Heart left ventricle (tissue), 16 donors: ENCODE data around the gene ACOXL. TPM values are rescaled to one million over a fixed set of nuclear protein-coding genes. Genes with fewer than 3 reads are reported as not detected.

Experiments used
- ATAC-seq, 4 donors: fragments of 200-7000 bp; cut with Tn5 transposase; one replicate each; pipeline ENCODE4 v1.9.1; 2020 to 2022; ENCODE audit warnings: moderate library complexity in 4 of 4, mild to moderate bottlenecking in 3 of 4, moderate number of reproducible peaks in 1 of 4
- DNase-seq, 5 donors: peaks; one replicate each; pipeline ENCODE4 v3.0.0-alpha.2; 2020
- H3K27ac ChIP-seq, 12 donors: fragments of 200-600 bp; sonication (generic) in 4 of 12; one replicate each; pipeline versions ENCODE4 v1.5.0 to v1.8.0; 2016 to 2022; ENCODE audit warnings: mild to moderate bottlenecking in 2 of 12
- H3K27me3 ChIP-seq, 9 donors: fragments of 200-600 bp; sonication (generic) in 2 of 9; one replicate each; pipeline versions ENCODE4 v1.5.1 to v1.8.0; 2016 to 2022; ENCODE audit warnings: mild to moderate bottlenecking in 3 of 9
- H3K36me3 ChIP-seq, 9 donors: fragments of 200-600 bp; sonication (generic) in 2 of 9; one replicate each; pipeline versions ENCODE4 v1.5.0 to v1.8.0; 2018 to 2022; ENCODE audit warnings: mild to moderate bottlenecking in 2 of 9
- H3K4me1 ChIP-seq, 12 donors: fragments of 200-600 bp; sonication (generic) in 4 of 12; one replicate each; pipeline versions ENCODE4 v1.5.0 to v1.8.0; 2016 to 2022; ENCODE audit warnings: mild to moderate bottlenecking in 3 of 12
- H3K4me3 ChIP-seq, 12 donors: fragments of 200-600 bp; sonication (generic) in 4 of 12; one replicate each; pipeline versions ENCODE4 v1.5.0 to v1.8.0; 2017 to 2022; ENCODE audit warnings: mild to moderate bottlenecking in 9 of 12, moderate library complexity in 4 of 12
- H3K9me3 ChIP-seq, 12 donors: fragments of 200-600 bp; sonication (generic) in 4 of 12; one replicate each; pipeline versions ENCODE4 v1.5.0 to v1.8.0; 2016 to 2022; ENCODE audit warnings: mild to moderate bottlenecking in 1 of 12
- CTCF ChIP-seq, 12 donors: fragments of 200-600 bp; sonication (generic) in 4 of 12; IDR thresholded peaks; one replicate each; pipeline versions ENCODE4 v1.5.0 to v1.8.0; 2018 to 2022; ENCODE audit warnings: antibody characterized with exemption in 12 of 12, mild to moderate bottlenecking in 5 of 12
- POLR2A ChIP-seq, 2 donors: fragments of 450-650 bp; IDR thresholded peaks; one replicate each; pipeline ENCODE4 v1.6.1; 2017; ENCODE audit warnings: antibody characterized with exemption in 2 of 2, mild to moderate bottlenecking in 2 of 2, moderate library complexity in 2 of 2
- WGBS, 4 donors: extraction: QIAGEN DNeasy Blood & Tissue Kit in 2 of 4; methylation state at CpG; one replicate each; pipeline versions ENCODE4 v1.1.5 to v1.1.7; 2013 to 2018; 5-methylcytosine and 5-hydroxymethylcytosine counted together
- intact Hi-C, 10 donors: fragments of 100-400 bp; cut with DNase I; formaldehyde crosslinking; loops; one replicate each; pipeline versions ENCODE4 v1.11.1 to v1.14.2; 2022
- polyA plus RNA-seq, 2 donors: library from polyadenylated mRNA; stranded (reverse); fragments of 200-250 nt; gene quantifications; one replicate each; pipeline ENCODE4 v1.2.3, GENCODE V29; 2013
- total RNA-seq, 9 donors: library from RNA; depleted of rRNA in 2 of 9; stranded (reverse); fragments of >200 nt in 2 of 9; fragmentation: NEBNext Ultra II Directional in 3 of 9; extraction: Animal tissue kit (Norgen Biotek cat#: 25700) in 3 of 9; gene quantifications; one replicate each; pipeline versions ENCODE4 v1.1.0 to v1.2.4, GENCODE V29; 2016 to 2023
- donor health status: ischemic (EF 13 %, LVEDD 7.1; RV severe dilation, severe dysfunction).
- donor health status: healthy with polysubstance abuse.
- donor health status: DM: no; HTN: yes; CAD: no.
- donor health status: DM: no; HTN: no; CAD: no.
- donor health status: ischemic (EF 25% LVEDD 6.9; RV normal size, moderate dysfunction).
- donor health status: ischemic (EF 25% LVEDD 5.7; RV mildly dilated, moderate dysfunction).
- donor health status: healthy.
- donor health status: DM: yes; HTN: yes; CAD: no.
- donor health status: ischemic (EF 35%, LVEDD 5.7; RV mildly dilated, moderate dysfunction).
- donor health status: nonischemic (EF 11% LVEDD 7.7; RV severe dilation, severe dysfunction).
- donor health status: DM: yes; HTN: yes; CAD: no.
- donor health status: PGD.
- donor health status: ischemic (EF 29% LVEDD 5.4; RV normal size, mild dysfunction).
- donor health status: nonischemic (EF 23%, LVEDD 6.1; RV moderate dilation, normal function).

ACOXL gene
- total and polyA plus RNA-seq, 11 donors, result 0.25 TPM; not detected in 10

DNA sequence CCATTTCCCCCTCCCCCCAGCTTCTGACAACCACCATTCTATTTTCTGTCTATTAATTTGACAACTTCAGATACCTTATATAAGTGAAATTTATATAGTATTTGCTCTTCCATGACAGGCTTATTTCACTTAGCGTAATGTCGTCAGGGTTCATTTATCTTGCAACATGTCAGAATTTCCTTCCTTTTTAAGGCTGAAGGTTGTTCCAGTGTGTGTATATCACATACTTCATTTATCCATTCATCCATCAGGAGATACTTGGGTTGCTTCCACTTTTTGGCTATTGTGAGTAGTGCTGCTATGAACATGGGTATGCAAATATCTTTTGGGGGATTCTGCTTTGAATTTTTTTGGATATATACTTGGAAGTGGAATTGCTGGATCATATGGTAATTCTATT is 395.7 kb downstream of the ACOXL start:
- Histone ChIP-seq H3K4me3 (no peak overlapping the region), H3K36me3 (peaks cover 0 to 69% (median 40%) of the 10 kb centered on the region in 9 donors), H3K27ac (no peak overlapping the region), H3K27me3 (no peaks in the 10 kb centered on the region), H3K4me1 (peaks cover 0 to 23% (median 8%) of the 10 kb centered on the region in 12 donors), H3K9me3 (no peaks in the 10 kb centered on the region)
- DNase-seq, result no peak
- intact Hi-C loops, result no loop called here
- no peak for ATAC-seq
- WGBS, 4 donors, result 91 to 95% (median 92%) methylated on average over 2 of the region's 2 CpGs
- no peak for TF ChIP-seq POLR2A (IDR thresholded peaks at IDR 0.05)
- TF ChIP-seq CTCF (IDR thresholded peaks at IDR 0.05), result no peak

GRCh38 chr2:111133603-111134002 is 401.2 kb downstream of the ACOXL start:
- no peak for ATAC-seq
- no peak for DNase-seq
- intact Hi-C loops, result loop anchor here in 2 of 10 donors (5.0 to 10.0 kb wide), 2 partner anchors 34 to 51 kb away; no protein-coding TSS in a partner anchor
- no peaks in the 10 kb centered on the region for H3K9me3 ChIP-seq
- H3K27me3 ChIP-seq, result no peaks in the 10 kb centered on the region
- no peak overlapping the region for H3K27ac ChIP-seq
- H3K36me3 ChIP-seq, result peaks cover 0 to 25% (median 18%) of the 10 kb centered on the region in 9 donors
- H3K4me3 ChIP-seq, result no peak overlapping the region
- 61 to 71% (median 67%) methylated on average over 2 of the region's 2 CpGs for WGBS, 4 donors
- H3K4me1 ChIP-seq, result peaks cover 0 to 35% (median 20%) of the 10 kb centered on the region in 12 donors
- no peak for TF ChIP-seq CTCF (IDR thresholded peaks at IDR 0.05)
- no peak for TF ChIP-seq POLR2A (IDR thresholded peaks at IDR 0.05)

- peak in 4 of 12 donors; percentile 10 to 60 (median 47) for TF ChIP-seq CTCF (IDR thresholded peaks at IDR 0.05)
- TF ChIP-seq POLR2A (IDR thresholded peaks at IDR 0.05), result no peak
- Histone ChIP-seq H3K36me3 (peaks cover 0 to 22% (median 14%) of the 10 kb centered on the region in 9 donors), H3K9me3 (no peaks in the 10 kb centered on the region), H3K27ac (no peak overlapping the region), H3K4me1 (peaks cover 0 to 38% (median 22%) of the 10 kb centered on the region in 12 donors), H3K4me3 (no peak overlapping the region), H3K27me3 (no peaks in the 10 kb centered on the region)
- ATAC-seq, result no peak
- 75 to 100% (median 96%) methylated on average over 2 of the region's 2 CpGs for WGBS, 4 donors
- intact Hi-C loops, result loop anchor here in 2 of 10 donors (5.0 to 10.0 kb wide), 2 partner anchors 33 to 51 kb away; no protein-coding TSS in a partner anchor
- DNase-seq, result no peak
These were observed 401.7 kb downstream of the ACOXL start for GRCh38 chr2:111134055-111134454.

- H3K36me3 ChIP-seq, result peaks cover 0 to 21% (median 1%) of the 10 kb centered on the region in 9 donors
- ATAC-seq, result no peak
- peaks cover 0 to 47% (median 27%) of the 10 kb centered on the region in 12 donors for H3K4me1 ChIP-seq
- intact Hi-C loops, result loop anchor here in 1 of 10 donors (10.0 kb wide), 1 partner anchor 49 kb away; no protein-coding TSS in a partner anchor
- H3K9me3 ChIP-seq, result no peaks in the 10 kb centered on the region
- H3K27me3 ChIP-seq, result no peaks in the 10 kb centered on the region
- no peak overlapping the region for H3K27ac ChIP-seq
- TF ChIP-seq POLR2A (IDR thresholded peaks at IDR 0.05) (no peak), CTCF (IDR thresholded peaks at IDR 0.05) (no peak)
- DNase-seq, result no peak
- WGBS, 4 donors, result 68 to 91% (median 75%) methylated on average over 3 of the region's 3 CpGs
- no peak overlapping the region for H3K4me3 ChIP-seq
These were observed 403.0 kb downstream of the ACOXL start for GRCh38 chr2:111135237-111135909.
